ENCODE results near the gene CDC42EP3. TPM values are rescaled to one million over a fixed set of nuclear protein-coding genes. Genes with fewer than 3 reads are reported as not detected.

CDC42EP3 gene
- total RNA-seq, 1 experiment from 2014 or later: 29.4 TPM

DNA sequence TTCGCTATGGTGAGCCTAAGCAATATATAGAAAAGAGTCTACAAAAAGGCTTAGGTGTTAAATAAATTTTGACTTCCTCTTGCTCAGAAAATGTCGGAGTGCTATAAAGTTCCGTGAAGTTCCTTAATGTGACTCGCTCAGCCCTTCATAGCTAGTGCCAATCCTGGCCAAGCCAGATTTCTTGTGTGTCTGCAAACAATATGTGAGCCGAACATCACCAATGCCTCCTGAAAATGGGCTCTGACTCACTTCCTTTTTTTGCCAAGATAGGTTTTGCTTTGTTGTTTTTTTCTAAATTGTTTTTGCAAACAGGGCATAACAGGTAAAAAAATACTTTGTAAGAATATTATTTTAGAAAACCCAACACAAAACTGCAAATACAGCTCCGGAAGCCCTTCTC, 26.1 kb downstream of the CDC42EP3 start:
- TSS peak; percentile 37 for BruUV-seq (replicated peaks)
- Mint-ChIP-seq H3K36me3 (ENCODE audit: insufficient read depth, unreplicated experiment) (peaks cover 18% of the 10 kb centered on the region), H3K4me3 (ENCODE audit: low read depth, unreplicated experiment) (no peak overlapping the region), H3K9me3 (ENCODE audit: low read depth, unreplicated experiment) (no peaks in the 10 kb centered on the region), H3K27me3 (ENCODE audit: unreplicated experiment) (no peaks in the 10 kb centered on the region), H3K27ac (ENCODE audit: unreplicated experiment) (no peak overlapping the region), H3K4me1 (ENCODE audit: low read depth, unreplicated experiment) (peaks cover 7% of the 10 kb centered on the region)
- intact Hi-C loops (cut with micrococcal nuclease; ENCODE audit: unreplicated experiment): no loop called here
- no peak for DNase-seq
- TF ChIP-seq, protein P1, sequence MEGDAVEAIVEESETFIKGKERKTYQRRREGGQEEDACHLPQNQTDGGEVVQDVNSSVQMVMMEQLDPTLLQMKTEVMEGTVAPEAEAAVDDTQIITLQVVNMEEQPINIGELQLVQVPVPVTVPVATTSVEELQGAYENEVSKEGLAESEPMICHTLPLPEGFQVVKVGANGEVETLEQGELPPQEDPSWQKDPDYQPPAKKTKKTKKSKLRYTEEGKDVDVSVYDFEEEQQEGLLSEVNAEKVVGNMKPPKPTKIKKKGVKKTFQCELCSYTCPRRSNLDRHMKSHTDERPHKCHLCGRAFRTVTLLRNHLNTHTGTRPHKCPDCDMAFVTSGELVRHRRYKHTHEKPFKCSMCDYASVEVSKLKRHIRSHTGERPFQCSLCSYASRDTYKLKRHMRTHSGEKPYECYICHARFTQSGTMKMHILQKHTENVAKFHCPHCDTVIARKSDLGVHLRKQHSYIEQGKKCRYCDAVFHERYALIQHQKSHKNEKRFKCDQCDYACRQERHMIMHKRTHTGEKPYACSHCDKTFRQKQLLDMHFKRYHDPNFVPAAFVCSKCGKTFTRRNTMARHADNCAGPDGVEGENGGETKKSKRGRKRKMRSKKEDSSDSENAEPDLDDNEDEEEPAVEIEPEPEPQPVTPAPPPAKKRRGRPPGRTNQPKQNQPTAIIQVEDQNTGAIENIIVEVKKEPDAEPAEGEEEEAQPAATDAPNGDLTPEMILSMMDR (IDR thresholded peaks at IDR 0.05; ENCODE audit: unreplicated experiment): no peak
- CTCF ChIA-PET: interaction anchor here (0.6 kb wide), 1 partner anchor 9 kb away, joined by 3 read pairs; no protein-coding TSS in a partner anchor

DNA sequence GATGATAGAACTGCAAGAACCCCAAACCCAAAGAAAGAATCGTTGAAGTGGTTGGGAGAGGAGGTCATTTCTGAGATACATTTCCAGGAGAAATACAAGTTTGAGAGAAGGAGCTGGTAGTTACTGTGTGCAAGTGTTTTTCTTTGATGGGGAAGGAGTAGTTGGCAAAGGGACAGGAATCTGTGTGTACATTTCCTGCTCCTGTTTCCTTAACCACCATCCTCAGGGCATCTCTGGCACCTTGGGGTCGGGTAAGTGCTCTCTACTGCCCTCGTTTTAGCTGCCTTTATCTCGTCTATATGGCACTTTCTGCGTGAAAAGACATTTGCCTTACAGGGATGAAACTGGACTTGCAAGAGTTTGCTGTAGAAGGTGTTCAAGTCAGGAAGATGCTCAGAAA, 27.3 kb downstream of the CDC42EP3 start:
- H3K9me3 Mint-ChIP-seq (ENCODE audit: low read depth, unreplicated experiment): no peaks in the 10 kb centered on the region
- H3K27ac Mint-ChIP-seq (ENCODE audit: unreplicated experiment): no peak overlapping the region

DNA sequence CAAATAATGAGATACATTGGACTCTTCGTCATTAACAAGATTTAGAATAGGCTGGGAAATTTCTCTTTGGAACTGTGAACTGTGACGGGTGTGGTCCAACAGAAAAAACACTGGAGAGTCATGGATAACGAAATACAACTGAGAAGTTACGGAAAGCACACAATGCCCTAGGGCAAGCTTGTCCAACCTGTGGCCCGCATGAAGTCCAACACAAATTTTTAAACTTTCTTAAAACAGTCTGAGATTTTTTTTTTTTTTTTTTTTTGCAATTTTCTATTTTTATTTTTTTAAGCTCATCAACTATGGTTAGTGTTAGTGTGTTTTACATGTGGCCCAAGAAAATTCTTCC, 27.7 kb downstream of the CDC42EP3 start:
- CTCF ChIA-PET: interaction anchor here (0.6 kb wide), 2 partner anchors 22 to 75 kb away, joined by 4 read pairs; no protein-coding TSS in a partner anchor
- H3K36me3 Mint-ChIP-seq (ENCODE audit: insufficient read depth, unreplicated experiment): peaks cover 26% of the 10 kb centered on the region

More for the DNA sequence above, 27.3 kb downstream of the CDC42EP3 start:
- Mint-ChIP-seq H3K4me3 (ENCODE audit: low read depth, unreplicated experiment) (no peak overlapping the region), H3K27me3 (ENCODE audit: unreplicated experiment) (no peaks in the 10 kb centered on the region), H3K36me3 (ENCODE audit: insufficient read depth, unreplicated experiment) (peaks cover 26% of the 10 kb centered on the region), H3K4me1 (ENCODE audit: low read depth, unreplicated experiment) (peaks cover 7% of the 10 kb centered on the region)
- intact Hi-C loops (cut with micrococcal nuclease; ENCODE audit: unreplicated experiment): no loop called here
- TF ChIP-seq, protein P1 (IDR thresholded peaks at IDR 0.05; ENCODE audit: unreplicated experiment): no peak
- DNase-seq: no peak
- BruUV-seq (replicated peaks): no TSS peak
- CTCF ChIA-PET: interaction anchor here (0.6 kb wide), 2 partner anchors 23 to 76 kb away, joined by 4 read pairs; no protein-coding TSS in a partner anchor

DNA sequence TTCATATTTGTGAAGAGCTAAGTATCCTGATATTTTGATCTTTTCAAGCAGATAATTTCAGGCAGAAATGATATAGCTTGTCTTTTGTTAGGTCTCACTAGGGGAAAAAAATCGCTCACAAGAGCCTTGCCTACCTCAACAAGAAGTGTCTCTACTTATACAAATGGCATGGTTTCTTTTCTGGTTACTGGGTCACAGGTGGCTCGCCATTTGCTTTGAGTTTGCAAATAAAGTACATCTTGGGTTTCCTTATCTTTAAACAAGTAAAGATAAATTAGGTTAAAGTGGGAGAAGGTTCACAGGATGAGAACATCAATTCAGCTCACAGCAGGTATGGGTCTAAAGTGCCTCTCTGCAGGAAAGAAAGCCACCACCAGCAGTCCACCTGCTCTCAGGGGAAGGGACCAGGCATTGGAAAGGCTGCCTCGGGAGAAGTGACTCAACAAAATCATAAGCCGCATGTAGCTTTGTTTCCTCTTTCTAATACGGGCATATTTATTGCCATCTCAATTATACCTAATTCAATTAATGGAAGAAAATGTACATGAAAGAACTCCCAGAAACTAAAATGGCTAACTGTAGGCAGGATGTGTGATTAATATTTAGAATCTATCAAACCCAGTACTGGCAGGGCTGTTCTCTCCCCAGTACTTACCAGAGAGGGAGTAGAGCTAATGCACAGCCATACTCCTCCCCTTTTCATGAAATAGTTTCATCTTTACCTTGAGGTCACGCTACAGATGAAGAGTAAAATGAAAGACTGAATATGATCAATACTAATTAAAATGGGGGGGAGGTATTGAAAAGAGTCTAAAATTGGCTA, 28.3 kb downstream of the CDC42EP3 start:
- no peak for DNase-seq
- no peaks in the 10 kb centered on the region for H3K9me3 Mint-ChIP-seq (ENCODE audit: low read depth, unreplicated experiment)
- H3K27me3 Mint-ChIP-seq (ENCODE audit: unreplicated experiment): no peaks in the 10 kb centered on the region
- TF ChIP-seq, protein P1 (IDR thresholded peaks at IDR 0.05; ENCODE audit: unreplicated experiment): no peak
- no peak overlapping the region for H3K27ac Mint-ChIP-seq (ENCODE audit: unreplicated experiment)
- H3K36me3 Mint-ChIP-seq (ENCODE audit: insufficient read depth, unreplicated experiment): peaks cover 26% of the 10 kb centered on the region
- CTCF ChIA-PET: no interaction called here
- no peak overlapping the region for H3K4me3 Mint-ChIP-seq (ENCODE audit: low read depth, unreplicated experiment)
- BruUV-seq (replicated peaks): no TSS peak
- intact Hi-C loops (cut with micrococcal nuclease; ENCODE audit: unreplicated experiment): no loop called here
- peaks cover 2% of the 10 kb centered on the region for H3K4me1 Mint-ChIP-seq (ENCODE audit: low read depth, unreplicated experiment)

More for the DNA sequence above, 27.7 kb downstream of the CDC42EP3 start:
- BruUV-seq (replicated peaks): no TSS peak
- TF ChIP-seq, protein P1 (IDR thresholded peaks at IDR 0.05; ENCODE audit: unreplicated experiment): no peak
- no peaks in the 10 kb centered on the region for H3K9me3 Mint-ChIP-seq (ENCODE audit: low read depth, unreplicated experiment)
- H3K4me3 Mint-ChIP-seq (ENCODE audit: low read depth, unreplicated experiment): no peak overlapping the region
- intact Hi-C loops (cut with micrococcal nuclease; ENCODE audit: unreplicated experiment): no loop called here
- H3K4me1 Mint-ChIP-seq (ENCODE audit: low read depth, unreplicated experiment): peaks cover 7% of the 10 kb centered on the region
- no peak overlapping the region for H3K27ac Mint-ChIP-seq (ENCODE audit: unreplicated experiment)
- H3K27me3 Mint-ChIP-seq (ENCODE audit: unreplicated experiment): no peaks in the 10 kb centered on the region
- DNase-seq: no peak

All from Calu3 (cell line).